GM19025 (cell line): Measurements from ENCODE around the gene CITED2.
A peak's percentile ranks its signal among the peaks of the same experiment; 100 is the strongest.

Experiments
- ATAC-seq: cut with Tn5 transposase; IDR thresholded peaks from one replicate; pipeline ENCODE4 v1.9.1; 2021; ENCODE audit warnings: mild to moderate bottlenecking, low read depth, moderate library complexity; ENCODE audit not compliant: unreplicated experiment

The CITED2 gene

GRCh38 chr6:139386404-139386803 lies 12.0 kb upstream of the CITED2 start:
- no peak for ATAC-seq

GRCh38 chr6:139381216-139381865 lies 6.9 kb upstream of the CITED2 start:
- ATAC-seq, result no peak

- ATAC-seq, result no peak
Measured at GRCh38 chr6:139380611-139381010, 6.2 kb upstream of the CITED2 start.

GRCh38 chr6:139380168-139380567 lies 5.7 kb upstream of the CITED2 start:
- no peak for ATAC-seq

DNA sequence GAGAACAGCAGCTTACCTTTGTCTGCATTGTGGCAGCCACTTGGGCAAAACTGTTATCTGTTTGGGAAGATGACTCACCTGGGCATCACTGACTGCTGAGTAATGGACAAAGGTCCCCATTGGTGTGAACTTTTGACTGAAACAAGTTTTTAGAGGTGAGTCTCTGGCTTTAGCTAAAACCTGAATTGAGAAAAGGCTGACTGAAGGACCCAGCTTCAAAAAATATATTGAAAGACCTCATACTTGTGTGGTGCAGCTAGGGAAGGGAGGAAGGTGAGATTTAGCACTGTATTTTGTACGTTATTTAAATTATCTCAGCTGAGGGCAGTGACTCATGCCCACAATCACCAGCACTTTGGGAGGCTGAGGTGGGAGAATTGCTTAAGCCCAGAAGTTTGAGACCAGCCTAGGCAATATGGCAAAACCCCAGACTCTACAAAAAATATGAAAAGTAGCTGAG lies 4.5 kb upstream of the CITED2 start:
- no peak for ATAC-seq

GRCh38 chr6:139378226-139378625 lies 3.8 kb upstream of the CITED2 start:
- no peak for ATAC-seq

DNA sequence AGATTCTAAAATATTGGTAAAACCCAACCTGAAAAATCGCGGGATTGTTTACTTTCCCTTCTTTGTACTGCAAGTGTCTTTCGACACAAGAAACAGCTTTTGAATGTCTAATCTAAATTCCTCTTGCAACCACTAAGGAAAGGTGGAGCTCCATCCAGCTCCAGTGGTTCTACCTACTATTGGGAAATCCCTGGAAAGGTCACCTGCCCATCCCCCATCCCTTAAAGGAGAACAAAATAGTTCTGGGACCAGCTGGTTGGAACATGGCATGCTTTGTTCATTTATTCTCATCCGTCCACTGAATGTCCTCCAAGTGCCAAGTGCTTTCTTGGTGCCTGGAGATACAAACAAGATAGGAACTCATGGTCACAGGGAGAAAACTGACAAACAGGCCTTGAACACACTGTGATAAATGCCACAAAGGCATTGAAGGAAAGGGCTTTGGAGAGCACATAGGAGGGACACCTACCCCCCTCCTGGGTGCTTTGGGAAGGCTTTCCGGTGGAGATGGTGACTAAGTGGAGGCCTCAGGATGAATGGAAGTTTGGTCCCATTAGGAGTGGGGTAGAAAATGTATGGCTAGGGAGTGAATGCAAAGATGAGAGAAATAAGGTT lies 2.3 kb upstream of the CITED2 start:
- no peak for ATAC-seq

DNA sequence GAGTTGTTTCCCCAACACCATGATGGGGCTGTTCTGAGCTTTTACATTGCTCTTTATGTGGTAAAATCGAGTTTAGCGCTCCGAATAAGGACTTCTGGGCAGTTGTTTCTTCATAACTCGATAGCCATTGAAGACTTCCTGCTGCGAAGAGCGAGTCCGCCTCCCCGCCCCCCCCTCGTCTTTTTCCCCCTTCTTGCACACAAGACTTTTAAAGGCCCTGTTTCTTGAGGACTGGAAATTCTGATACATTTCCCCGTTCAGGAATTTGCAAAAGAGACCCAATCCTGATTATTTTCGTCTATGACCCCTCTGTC lies 1.5 kb upstream of the CITED2 start:
- ATAC-seq, result no peak

- peak; percentile 47 for ATAC-seq
Measured at GRCh38 chr6:139375226-139376016, 973 bp upstream of the CITED2 start.

GRCh38 chr6:139373928-139374356 lies 506 bp downstream of the CITED2 start:
- no peak for ATAC-seq

- ATAC-seq, result peak; percentile 23
Measured at GRCh38 chr6:139373154-139373927, 1.1 kb downstream of the CITED2 start.

DNA sequence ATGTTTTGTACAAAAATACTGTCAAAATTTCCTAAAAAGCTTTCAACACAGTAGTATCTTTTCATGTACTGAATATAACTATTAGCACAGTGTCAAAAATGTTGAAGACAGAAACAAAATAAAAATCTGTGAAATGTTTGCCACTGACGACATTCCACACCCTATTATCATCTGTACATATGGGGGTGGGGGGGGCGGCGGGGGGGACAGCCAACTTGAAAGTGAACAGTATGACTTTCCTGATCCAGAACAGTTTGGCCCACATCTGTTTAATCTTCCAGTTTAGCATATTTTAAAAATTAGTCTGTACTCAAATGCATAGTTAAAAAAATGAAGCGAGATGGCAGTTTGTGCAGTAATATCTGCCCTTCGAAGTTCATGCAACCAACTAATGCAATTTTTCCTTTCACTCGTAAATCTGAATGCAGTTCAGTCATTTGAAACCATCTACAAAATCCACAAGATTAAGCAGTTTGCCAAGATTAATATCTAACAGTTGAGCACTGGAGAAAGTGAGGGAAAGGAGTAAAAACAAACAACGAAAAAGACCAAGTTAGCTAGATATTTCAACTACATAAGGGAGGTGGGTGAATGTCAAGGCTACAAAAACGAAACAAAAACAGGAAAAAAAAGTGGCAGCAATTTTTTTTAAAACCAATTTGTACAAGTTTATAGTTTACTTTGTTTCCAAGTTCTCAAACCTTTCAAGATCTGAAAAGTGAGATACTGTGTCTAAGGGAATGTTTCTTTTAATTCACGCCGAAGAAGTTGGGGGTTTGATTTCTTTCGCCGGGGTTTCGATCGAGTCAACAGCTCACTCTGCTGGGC lies 1.9 kb downstream of the CITED2 start:
- ATAC-seq, result no peak

GRCh38 chr6:139371421-139372203 lies 2.8 kb downstream of the CITED2 start:
- ATAC-seq, result no peak

GRCh38 chr6:139370999-139371345 lies 3.5 kb downstream of the CITED2 start:
- no peak for ATAC-seq

DNA sequence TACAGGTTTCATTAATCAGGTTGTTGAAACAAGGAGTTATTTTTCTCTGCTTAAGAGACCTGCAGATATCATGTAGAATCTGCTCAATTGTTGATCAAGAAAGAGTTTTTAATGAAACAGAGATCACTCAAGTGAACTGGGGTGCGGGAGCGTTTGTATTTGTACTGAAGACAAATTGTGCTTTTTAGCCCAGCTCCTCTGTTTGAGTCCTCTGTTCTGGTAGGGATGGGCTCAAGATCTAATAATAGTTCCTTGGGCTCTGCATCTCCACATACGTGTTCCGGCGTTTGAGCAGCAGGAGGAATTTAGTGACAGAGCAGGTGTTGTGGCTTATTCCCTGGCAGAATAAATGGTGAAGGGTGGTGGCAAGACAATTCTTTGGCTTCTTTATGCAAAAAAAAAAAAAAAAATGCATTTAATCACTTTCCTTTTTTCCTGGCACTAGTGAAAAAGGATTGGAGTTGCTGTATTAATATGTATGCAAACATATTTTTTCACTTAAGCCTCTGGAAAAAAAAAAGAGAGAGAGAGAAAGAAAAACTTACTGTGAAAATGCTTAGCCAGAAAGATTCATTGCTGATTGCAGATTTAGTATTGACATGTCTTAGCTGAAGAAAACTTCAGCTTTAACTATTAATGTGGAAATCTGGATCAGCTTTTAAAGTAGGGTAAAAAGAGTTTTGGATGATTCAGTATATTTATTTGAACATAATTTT lies 4.0 kb downstream of the CITED2 start:
- no peak for ATAC-seq

DNA sequence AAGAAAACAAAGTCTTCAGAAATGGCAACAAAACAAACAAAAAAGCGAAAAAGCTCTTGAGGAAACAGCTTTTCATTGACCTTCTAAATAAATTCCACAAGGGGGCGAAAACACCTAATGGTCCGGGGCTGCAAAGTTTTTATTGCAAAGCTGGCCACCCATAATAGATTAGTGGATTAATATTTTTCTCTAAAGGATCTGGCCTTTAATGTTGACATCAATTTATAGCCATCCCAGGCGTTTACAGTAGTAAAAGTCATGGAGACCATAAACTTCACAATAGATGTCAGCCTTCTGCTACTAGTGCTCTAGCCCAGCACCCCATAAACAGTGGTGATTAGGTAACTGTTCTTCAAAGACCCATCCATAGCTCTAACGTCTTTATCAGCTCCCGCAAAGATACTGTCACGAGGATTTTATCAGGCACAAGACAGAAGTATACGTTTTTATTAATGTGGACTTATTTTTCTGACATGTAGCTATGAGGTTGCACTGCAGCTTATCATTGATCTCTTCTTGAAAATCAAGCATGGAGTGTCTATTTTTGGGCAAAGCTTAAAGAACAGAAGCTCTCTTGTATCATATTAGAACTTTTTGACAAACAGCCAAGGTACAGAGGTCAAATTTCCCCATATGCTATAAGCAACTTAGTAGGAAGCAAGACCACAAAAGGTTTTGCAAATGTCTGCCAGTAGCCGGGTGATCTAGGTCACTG lies 4.7 kb downstream of the CITED2 start:
- no peak for ATAC-seq

- no peak for ATAC-seq
Measured at GRCh38 chr6:139369068-139369467, 5.4 kb downstream of the CITED2 start.

- ATAC-seq, result no peak
Measured at GRCh38 chr6:139368661-139369060, 5.8 kb downstream of the CITED2 start.
